OCI-LY7 (cell line): Measurements from ENCODE around the gene ATP2C1. TPM values are rescaled to one million over a fixed set of nuclear protein-coding genes. Genes with fewer than 3 reads are reported as not detected.

Experiments used
- BruUV-seq: library from RNA; stranded (reverse); fragments of 400-500 nt; replicated peaks from 2 replicates; lab custom pipeline; 2021; lab: Mats Ljungman, UMichigan
- CTCF ChIA-PET: fragments of 300-600 bp; sonication (Branson Sonifier 250); formaldehyde crosslinking; loops from one replicate; lab custom pipeline; 2022; ENCODE audit warnings: antibody characterized with exemption; ENCODE audit not compliant: unreplicated experiment; lab: Charles Lee
- POLR2A ChIA-PET: fragments of 300-600 bp; sonication (Branson Sonifier 250); formaldehyde crosslinking; loops from one replicate; lab custom pipeline; 2022; ENCODE audit warnings: antibody characterized with exemption; lab: Charles Lee
- DNase-seq: peaks from one replicate; pipeline ENCODE4 v3.0.0-alpha.2; 2015; ENCODE audit warnings: low spot score
- H2AFZ ChIP-seq: fragments of 200-600 bp; sonication (generic), shearing (Covaris generic); 2 replicates; pipeline ENCODE4 v1.6.1; 2014; ENCODE audit warnings: mild to moderate bottlenecking, antibody characterized with exemption, low read length, moderate library complexity
- H3K27ac ChIP-seq: fragments of 200-600 bp; sonication (generic); 2 replicates; pipeline ENCODE4 v1.5.1; 2014; ENCODE audit warnings: mixed run types, low read depth, mild to moderate bottlenecking, moderate library complexity, low read length, inconsistent platforms; ENCODE audit not compliant: poor library complexity, severe bottlenecking
- H3K36me3 ChIP-seq: fragments of 200-600 bp; sonication (generic); 2 replicates; pipeline ENCODE4 v1.6.1; 2014; ENCODE audit warnings: mild to moderate bottlenecking, antibody characterized with exemption, low read length, moderate library complexity, mixed read lengths; ENCODE audit not compliant: insufficient read depth
- H3K4me1 ChIP-seq: fragments of 200-600 bp; sonication (generic); 2 replicates; pipeline ENCODE4 v1.5.1; 2014; ENCODE audit warnings: mild to moderate bottlenecking, low read length; ENCODE audit not compliant: insufficient read depth, poor library complexity, severe bottlenecking
- H3K4me2 ChIP-seq: fragments of 200-600 bp; sonication (generic); 2 replicates; pipeline ENCODE4 v1.6.1; 2014; ENCODE audit warnings: mild to moderate bottlenecking, low read length
- H3K4me3 ChIP-seq: fragments of 200-600 bp; sonication (generic); 2 replicates; pipeline ENCODE4 v1.5.1; 2014; ENCODE audit warnings: mild to moderate bottlenecking, low read depth, low read length; ENCODE audit not compliant: poor library complexity, severe bottlenecking
- H3K79me2 ChIP-seq: fragments of 200-600 bp; sonication (generic); 2 replicates; pipeline ENCODE4 v1.6.1; 2016; ENCODE audit warnings: low read depth, mild to moderate bottlenecking, low read length, moderate library complexity, mixed read lengths; ENCODE audit not compliant: insufficient read depth
- H3K9me2 ChIP-seq: fragments of 200-600 bp; sonication (generic); 2 replicates; pipeline ENCODE4 v1.6.1; 2016; ENCODE audit warnings: mild to moderate bottlenecking, low read length, mixed read lengths; ENCODE audit not compliant: insufficient read depth
- H3K9me3 ChIP-seq: fragments of 200-600 bp; sonication (generic); 2 replicates; pipeline ENCODE4 v1.6.1; 2014; ENCODE audit warnings: mild to moderate bottlenecking, mixed run types, low read length, mixed read lengths
- H4K20me1 ChIP-seq: fragments of 200-600 bp; sonication (generic); 2 replicates; pipeline ENCODE4 v1.6.1; 2014; ENCODE audit warnings: mild to moderate bottlenecking, antibody characterized with exemption, low read length, moderate library complexity, mixed read lengths; ENCODE audit not compliant: insufficient read depth
- EZH2phosphoT487 ChIP-seq: fragments of 200-600 bp; sonication (generic); IDR thresholded peaks from 2 replicates; pipeline ENCODE4 v1.6.1; 2018; ENCODE audit warnings: low read depth, borderline replicate concordance, mild to moderate bottlenecking, mixed run types, antibody characterized with exemption, low read length, moderate library complexity, mixed read lengths
- intact Hi-C: fragments of 100-400 bp; cut with micrococcal nuclease; formaldehyde crosslinking; loops from one replicate; pipeline ENCODE4 v1.10.0; 2022; ENCODE audit not compliant: unreplicated experiment
- total RNA-seq, 2 experiments: library from RNA; depleted of rRNA in 1 of 2; stranded (reverse); fragments of >200 nt in 1 of 2; shearing (Covaris generic) in 1 of 2; gene quantifications; 2 replicates each; pipeline ENCODE4 v1.2.3, GENCODE V29; 2014 to 2022
- TF ChIP-seq, protein P1 (sequence below): fragments of 200-600 bp; sonication (generic); conservative IDR thresholded peaks from 2 replicates; pipeline ENCODE4 v1.5.1; 2014; ENCODE audit warnings: mild to moderate bottlenecking, antibody characterized with exemption, low read length, moderate library complexity, mixed read lengths

Gene ATP2C1
- total RNA-seq, 2 experiments from 2014 or later: 31.1 to 56.8 TPM

GRCh38 chr3:130956721-130957120, 62.8 kb downstream of the ATP2C1 start:
- Histone ChIP-seq H3K4me3 (no peak overlapping the region), H3K9me2 (no peaks in the 10 kb centered on the region), H3K4me2 (no peak overlapping the region), H3K4me1 (no peaks in the 10 kb centered on the region), H2AFZ (no peak overlapping the region), H3K27ac (no peak overlapping the region), H3K9me3 (no peaks in the 10 kb centered on the region), H3K36me3 (peaks cover 78% of the 10 kb centered on the region), H4K20me1 (no peaks in the 10 kb centered on the region), H3K79me2 (no peaks in the 10 kb centered on the region)
- POLR2A ChIA-PET: no interaction called here
- TF ChIP-seq, protein P1, sequence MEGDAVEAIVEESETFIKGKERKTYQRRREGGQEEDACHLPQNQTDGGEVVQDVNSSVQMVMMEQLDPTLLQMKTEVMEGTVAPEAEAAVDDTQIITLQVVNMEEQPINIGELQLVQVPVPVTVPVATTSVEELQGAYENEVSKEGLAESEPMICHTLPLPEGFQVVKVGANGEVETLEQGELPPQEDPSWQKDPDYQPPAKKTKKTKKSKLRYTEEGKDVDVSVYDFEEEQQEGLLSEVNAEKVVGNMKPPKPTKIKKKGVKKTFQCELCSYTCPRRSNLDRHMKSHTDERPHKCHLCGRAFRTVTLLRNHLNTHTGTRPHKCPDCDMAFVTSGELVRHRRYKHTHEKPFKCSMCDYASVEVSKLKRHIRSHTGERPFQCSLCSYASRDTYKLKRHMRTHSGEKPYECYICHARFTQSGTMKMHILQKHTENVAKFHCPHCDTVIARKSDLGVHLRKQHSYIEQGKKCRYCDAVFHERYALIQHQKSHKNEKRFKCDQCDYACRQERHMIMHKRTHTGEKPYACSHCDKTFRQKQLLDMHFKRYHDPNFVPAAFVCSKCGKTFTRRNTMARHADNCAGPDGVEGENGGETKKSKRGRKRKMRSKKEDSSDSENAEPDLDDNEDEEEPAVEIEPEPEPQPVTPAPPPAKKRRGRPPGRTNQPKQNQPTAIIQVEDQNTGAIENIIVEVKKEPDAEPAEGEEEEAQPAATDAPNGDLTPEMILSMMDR: no peak
- TF ChIP-seq EZH2phosphoT487: no peak
- intact Hi-C loops: no loop called here
- DNase-seq: no peak
- CTCF ChIA-PET: no interaction called here
- BruUV-seq: no TSS peak

DNA sequence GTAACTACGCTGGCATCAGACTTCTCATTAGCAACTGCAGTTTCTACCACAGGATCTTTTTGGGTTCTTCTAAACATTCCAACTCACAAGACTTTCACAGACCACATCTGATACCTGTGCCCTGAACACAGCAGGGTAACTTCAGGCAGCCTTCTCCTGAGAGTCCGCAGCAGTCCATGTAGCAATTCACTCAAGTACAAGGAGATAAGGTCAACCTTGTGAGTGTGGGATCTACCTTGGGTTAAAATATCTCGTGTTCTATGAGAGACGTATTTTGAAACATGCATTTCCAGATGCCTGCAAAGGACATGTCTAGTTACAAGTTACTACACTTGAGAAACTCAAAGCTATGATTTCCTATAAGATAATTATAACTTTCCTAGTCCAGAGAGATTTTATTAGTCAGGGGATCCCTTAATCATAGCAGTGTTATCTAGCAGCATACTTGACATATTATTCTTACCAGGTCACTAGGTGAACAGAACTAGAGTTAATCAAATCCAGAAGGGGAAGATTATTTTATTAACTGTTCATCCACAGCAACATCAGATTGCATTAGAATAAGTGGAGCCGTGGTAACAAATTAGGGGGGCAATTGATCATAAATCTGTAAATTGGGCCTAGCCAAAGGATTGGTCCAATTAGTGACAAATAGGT, 66.4 kb downstream of the ATP2C1 start:
- Histone ChIP-seq H2AFZ (no peak overlapping the region), H3K36me3 (peaks cover 71% of the 10 kb centered on the region), H3K4me1 (no peaks in the 10 kb centered on the region), H3K4me3 (no peak overlapping the region), H3K9me3 (no peaks in the 10 kb centered on the region), H3K9me2 (no peaks in the 10 kb centered on the region), H3K27ac (no peak overlapping the region), H4K20me1 (no peaks in the 10 kb centered on the region), H3K4me2 (no peak overlapping the region), H3K79me2 (no peaks in the 10 kb centered on the region)
- TF ChIP-seq, protein P1: no peak
- no peak for TF ChIP-seq EZH2phosphoT487
- DNase-seq: no peak
- ChIA-PET CTCF (no interaction called here), POLR2A (no interaction called here)
- intact Hi-C loops: no loop called here
- BruUV-seq: no TSS peak

DNA sequence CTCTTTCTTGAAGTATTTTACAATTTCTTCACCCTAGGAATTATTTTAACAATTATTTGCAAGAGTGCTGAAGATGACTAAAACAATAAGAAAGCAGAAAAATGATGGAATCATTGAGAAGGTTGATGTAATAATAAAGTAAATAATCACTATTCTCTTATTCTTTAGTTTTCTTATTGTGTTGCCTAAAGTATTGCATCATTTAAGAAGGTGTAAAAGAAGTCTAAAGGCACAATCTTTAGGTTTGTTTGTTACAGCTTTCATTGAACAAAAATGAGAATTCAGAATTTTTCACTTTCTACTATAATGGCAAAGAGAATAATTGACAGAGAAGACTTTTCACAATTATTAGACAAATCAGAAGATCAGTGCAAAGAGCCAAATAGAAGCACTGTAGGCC, 67.6 kb downstream of the ATP2C1 start:
- Histone ChIP-seq H3K9me3 (no peaks in the 10 kb centered on the region), H3K9me2 (no peaks in the 10 kb centered on the region), H4K20me1 (no peaks in the 10 kb centered on the region), H3K79me2 (no peaks in the 10 kb centered on the region), H3K4me1 (no peaks in the 10 kb centered on the region), H2AFZ (no peak overlapping the region), H3K27ac (no peak overlapping the region), H3K4me2 (no peak overlapping the region), H3K36me3 (peaks cover 70% of the 10 kb centered on the region), H3K4me3 (no peak overlapping the region)
- POLR2A ChIA-PET: interaction anchor here (0.8 kb wide), 1 partner anchor 19 kb away, joined by 3 read pairs; no protein-coding TSS in a partner anchor
- CTCF ChIA-PET: no interaction called here
- DNase-seq: no peak
- no TSS peak for BruUV-seq
- TF ChIP-seq, protein P1: no peak
- TF ChIP-seq EZH2phosphoT487: no peak
- intact Hi-C loops: no loop called here
